SK-N-SH treated with all-trans-retinoic acid at 6 μM for 48 hours (cell line): ENCODE results near the gene ENO4.

ENCODE experiments used
- CREB5 ChIP-seq: fragments of 250-450 bp; sonication (Bioruptor Pico); IDR thresholded peaks from 2 replicates; pipeline ENCODE4 v1.5.1; 2020; ENCODE audit warnings: low read depth, mild to moderate bottlenecking, moderate library complexity
- CSDC2 ChIP-seq: fragments of 250-450 bp; sonication (Bioruptor Pico); IDR thresholded peaks from 2 replicates; pipeline ENCODE4 v1.5.0; 2020; ENCODE audit warnings: mild to moderate bottlenecking, moderate library complexity
- ISL1 ChIP-seq: fragments of 250-450 bp; sonication (Bioruptor Pico); IDR thresholded peaks from 2 replicates; pipeline ENCODE4 v2.1.2; 2022; ENCODE audit warnings: mild to moderate bottlenecking, moderate library complexity
- OSR1 ChIP-seq: fragments of 250-450 bp; sonication (Bioruptor Pico); IDR thresholded peaks from 2 replicates; pipeline ENCODE4 v1.8.0; 2022; ENCODE audit warnings: moderate library complexity, mild to moderate bottlenecking, inconsistent platforms
- PATZ1 ChIP-seq: fragments of 250-450 bp; sonication (Bioruptor Pico); IDR thresholded peaks from 2 replicates; pipeline ENCODE4 v1.8.0; 2020; ENCODE audit warnings: mild to moderate bottlenecking, moderate library complexity, borderline replicate concordance
- POU6F1 ChIP-seq: fragments of 250-450 bp; sonication (Bioruptor Pico); IDR thresholded peaks from 2 replicates; pipeline ENCODE4 v1.8.0; 2021; ENCODE audit warnings: low read depth, mild to moderate bottlenecking, moderate library complexity, borderline replicate concordance
- PPARA ChIP-seq: fragments of 250-450 bp; sonication (Bioruptor Pico); IDR thresholded peaks from 2 replicates; pipeline ENCODE4 v1.5.0; 2020; ENCODE audit warnings: mild to moderate bottlenecking, borderline replicate concordance
- RARB ChIP-seq: fragments of 250-450 bp; sonication (Bioruptor Pico); IDR thresholded peaks from 2 replicates; pipeline ENCODE4 v1.8.0; 2021; ENCODE audit warnings: mild to moderate bottlenecking, moderate library complexity
- SNAI2 ChIP-seq: fragments of 250-450 bp; sonication (Bioruptor Pico); IDR thresholded peaks from 2 replicates; pipeline ENCODE4 v1.5.0; 2020; ENCODE audit warnings: mild to moderate bottlenecking, moderate library complexity
- TCF4 ChIP-seq: fragments of 250-450 bp; sonication (Bioruptor Pico); IDR thresholded peaks from 2 replicates; pipeline ENCODE4 v1.8.0; 2021; ENCODE audit warnings: mild to moderate bottlenecking, moderate library complexity, borderline replicate concordance
- ZFP3 ChIP-seq: fragments of 250-450 bp; sonication (Bioruptor Pico); IDR thresholded peaks from 2 replicates; pipeline ENCODE4 v1.5.0; 2020; ENCODE audit warnings: mild to moderate bottlenecking, moderate library complexity
- ZNF70 ChIP-seq: fragments of 450-650 bp; formaldehyde crosslinking; IDR thresholded peaks from 2 replicates; pipeline ENCODE4 v1.5.0; 2020; ENCODE audit warnings: mild to moderate bottlenecking, moderate library complexity

DNA sequence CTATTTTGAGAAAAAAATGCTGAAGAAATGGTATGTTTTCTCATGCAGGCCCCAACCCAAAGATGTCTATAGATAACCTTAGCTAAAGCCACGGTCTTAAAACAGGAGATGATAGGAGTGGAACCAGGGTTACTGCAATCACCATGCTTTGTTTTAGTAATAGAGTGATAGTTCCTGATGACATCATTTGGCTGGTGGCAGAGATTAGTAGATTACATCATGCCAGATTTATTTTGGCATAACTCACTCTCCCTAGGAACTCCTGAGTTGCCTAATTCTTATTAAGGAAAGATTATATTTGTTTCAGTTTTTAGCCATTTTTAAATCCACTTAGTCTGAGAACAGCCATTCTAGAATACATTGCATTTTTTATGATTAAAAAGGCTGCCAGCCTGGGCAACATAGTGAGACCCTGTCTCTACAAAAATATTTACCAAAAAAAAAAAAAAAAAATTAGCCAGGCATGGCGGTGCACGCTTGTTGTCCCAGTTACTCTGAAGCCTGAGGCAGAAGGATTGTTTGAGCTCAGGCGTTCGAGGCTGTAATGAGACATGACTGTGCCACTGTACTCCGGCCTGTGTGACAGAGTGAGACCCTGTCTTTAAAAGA, 17.8 kb downstream of the ENO4 start:
- TF ChIP-seq PPARA (CRISPR knock-in tag) (no peak), RARB (CRISPR knock-in tag) (no peak), PATZ1 (CRISPR knock-in tag) (no peak), ZNF70 (CRISPR knock-in tag) (no peak), CREB5 (CRISPR knock-in tag) (peak; percentile 64; the same call in 1 of the 2 replicates), OSR1 (CRISPR knock-in tag) (no peak), ZFP3 (CRISPR knock-in tag) (no peak), TCF4 (CRISPR knock-in tag) (no peak), CSDC2 (CRISPR knock-in tag) (no peak), POU6F1 (CRISPR knock-in tag) (no peak), SNAI2 (CRISPR knock-in tag) (no peak), ISL1 (CRISPR knock-in tag) (peak; percentile 63)
